ENCODE data around the gene OLFM1.
"Not testable (repeated sequence)": the region's sequence is repeated elsewhere in the genome, so short reads cannot be mapped to it uniquely, and the experiment has no call there.

GRCh38 chr9:135063888-135064287 lies 23.6 kb upstream of the OLFM1 start:
- not testable (repeated sequence) for TF ChIP-seq CTCF (IDR thresholded peaks at IDR 0.05); EZH2 (IDR thresholded peaks at IDR 0.05; ENCODE audit: borderline replicate concordance, insufficient read depth, low read depth, low read length, poor library complexity, severe bottlenecking)
